Fibroblast of lung (primary cell): ENCODE measurements around the gene BTG4. TPM values are rescaled to one million over a fixed set of nuclear protein-coding genes. Genes with fewer than 3 reads are reported as not detected.

Source experiments
- DNase-seq, 2 donors: peaks; one replicate each; pipeline versions ENCODE4 v3.0.0 to v3.0.0-alpha.2; 2010; ENCODE audit warnings: low read depth in 2 of 2
- H2AFZ ChIP-seq: 2 replicates; pipeline ENCODE4 v1.5.1; 2012; ENCODE audit warnings: low read length, control low read depth, inconsistent platforms
- H3K27ac ChIP-seq: 2 replicates; pipeline ENCODE4 v1.5.1; 2011; ENCODE audit warnings: low read length, control low read depth; ENCODE audit not compliant: insufficient read depth
- H3K27me3 ChIP-seq: 2 replicates; pipeline ENCODE4 v1.5.1; 2011; ENCODE audit warnings: mild to moderate bottlenecking, low read length; ENCODE audit not compliant: control insufficient read depth, insufficient read depth
- H3K36me3 ChIP-seq: 2 replicates; pipeline ENCODE4 v1.5.1; 2011; ENCODE audit warnings: low read length; ENCODE audit not compliant: control insufficient read depth, insufficient read depth
- H3K4me1 ChIP-seq: 2 replicates; pipeline ENCODE4 v1.5.1; 2011; ENCODE audit warnings: low read length; ENCODE audit not compliant: control insufficient read depth, insufficient read depth; ENCODE audit errors: extremely low read depth
- H3K4me2 ChIP-seq: 2 replicates; pipeline ENCODE4 v1.5.1; 2011; ENCODE audit warnings: low read length, control low read depth; ENCODE audit not compliant: insufficient read depth; ENCODE audit errors: extremely low read depth
- H3K4me3 ChIP-seq, 4 experiments: fragments of 200-600 bp in 1 of 4; sonication (generic) in 1 of 4; replicated peaks in 1 of 4; 2 replicates each; pipeline ENCODE4 v1.5.1; 2011 to 2016; ENCODE audit warnings: low read length in 4 of 4, low read depth in 3 of 4, mild to moderate bottlenecking in 3 of 4, control low read depth in 2 of 4, inconsistent platforms in 1 of 4, mixed read lengths in 1 of 4; ENCODE audit not compliant: insufficient read depth in 1 of 4; ENCODE audit errors: control extremely low read depth in 1 of 4
- H3K79me2 ChIP-seq: 2 replicates; pipeline ENCODE4 v1.5.1; 2012; ENCODE audit warnings: mild to moderate bottlenecking, low read length, inconsistent platforms; ENCODE audit not compliant: control insufficient read depth, insufficient read depth
- H3K9ac ChIP-seq: 2 replicates; pipeline ENCODE4 v1.5.1; 2011; ENCODE audit warnings: mild to moderate bottlenecking, low read length, control low read depth; ENCODE audit not compliant: insufficient read depth
- H3K9me3 ChIP-seq: 2 replicates; pipeline ENCODE4 v1.5.1; 2012; ENCODE audit warnings: low read depth, low read length; ENCODE audit not compliant: control insufficient read depth, insufficient read depth
- H4K20me1 ChIP-seq: 2 replicates; pipeline ENCODE4 v1.5.1; 2011; ENCODE audit warnings: low read length; ENCODE audit not compliant: control insufficient read depth, insufficient read depth; ENCODE audit errors: extremely low read depth
- EZH2 ChIP-seq: IDR thresholded peaks from 2 replicates; pipeline ENCODE4 v1.5.1; 2012; ENCODE audit warnings: low read length, control low read depth, mild to moderate bottlenecking; ENCODE audit errors: missing control alignments
- polyA plus RNA-seq, 2 donors: library from polyadenylated mRNA; depleted of rRNA in 1 of 2; stranded (reverse) in 1 of 2; unstranded in 1 of 2; fragments of >200 nt; gene quantifications; 2 replicates each; pipeline ENCODE4 v1.2.1, GENCODE V29; 2011 to 2012; ENCODE audit warnings: missing spikeins in 1 of 2
- total RNA-seq: library from RNA; depleted of rRNA; stranded (reverse); fragments of >200 nt; gene quantifications from 2 replicates; pipeline ENCODE4 v1.2.1, GENCODE V29; 2014
- TF ChIP-seq, protein P1 (sequence below), 2 donors: IDR thresholded peaks in 1 of 2; conservative IDR thresholded peaks in 1 of 2; 1 replicate in 1 of 2; 2 replicates in 1 of 2; pipeline ENCODE4 v1.5.1; 2011 to 2012; ENCODE audit warnings: low read length in 2 of 2, control low read depth in 1 of 2, inconsistent platforms in 1 of 2, low read depth in 1 of 2, mild to moderate bottlenecking in 1 of 2

Gene BTG4
- total and polyA plus RNA-seq, 2 donors (not counting 1 experiment from before 2014, with no cell fraction given), result 0.08 to 0.33 TPM

DNA sequence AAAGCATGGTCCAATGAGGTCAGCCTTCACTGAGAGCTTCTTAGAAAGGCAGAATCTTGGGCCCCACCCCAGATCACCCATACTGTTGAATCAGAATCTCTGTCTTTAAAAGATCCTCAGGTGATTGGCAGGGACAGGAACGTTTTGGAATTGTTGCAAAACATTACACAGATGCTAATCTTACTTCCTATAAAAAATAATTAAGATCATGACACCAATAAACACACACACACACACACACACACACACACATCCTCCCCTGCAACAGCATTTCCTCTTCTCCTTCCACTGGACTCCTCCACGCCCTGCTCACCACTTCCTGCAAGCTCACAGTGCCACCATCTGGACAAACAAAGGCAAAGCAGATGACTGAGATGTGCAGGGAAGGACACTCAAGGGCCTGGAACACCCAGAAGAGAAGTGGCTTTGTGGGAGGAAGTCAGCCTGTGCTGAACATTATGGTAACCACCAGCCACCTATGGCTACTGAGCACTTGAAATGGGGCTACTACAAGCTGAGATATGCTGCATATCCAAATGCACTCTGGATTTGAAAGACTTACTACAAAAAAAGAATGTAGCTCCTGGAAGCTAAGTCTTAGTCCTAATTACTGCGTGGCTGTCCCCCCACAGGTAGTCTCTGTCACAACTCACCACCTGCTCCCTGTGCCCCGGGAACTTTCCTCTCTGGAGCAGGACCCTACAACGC lies 65.6 kb downstream of the BTG4 start:
- H3K27ac ChIP-seq, result no peak overlapping the region
- H3K79me2 ChIP-seq, result no peaks in the 10 kb centered on the region
- H2AFZ ChIP-seq, result no peak overlapping the region
- H3K4me3 ChIP-seq, result no peak overlapping the region
- H4K20me1 ChIP-seq, result no peaks in the 10 kb centered on the region
- H3K4me2 ChIP-seq, result no peak overlapping the region
- H3K4me1 ChIP-seq, result no peaks in the 10 kb centered on the region
- no peaks in the 10 kb centered on the region for H3K9me3 ChIP-seq
- DNase-seq, result peak; percentile 89 to 93
- no peak overlapping the region for H3K9ac ChIP-seq
- no peaks in the 10 kb centered on the region for H3K36me3 ChIP-seq
- TF ChIP-seq EZH2, result no peak
- TF ChIP-seq, protein P1, sequence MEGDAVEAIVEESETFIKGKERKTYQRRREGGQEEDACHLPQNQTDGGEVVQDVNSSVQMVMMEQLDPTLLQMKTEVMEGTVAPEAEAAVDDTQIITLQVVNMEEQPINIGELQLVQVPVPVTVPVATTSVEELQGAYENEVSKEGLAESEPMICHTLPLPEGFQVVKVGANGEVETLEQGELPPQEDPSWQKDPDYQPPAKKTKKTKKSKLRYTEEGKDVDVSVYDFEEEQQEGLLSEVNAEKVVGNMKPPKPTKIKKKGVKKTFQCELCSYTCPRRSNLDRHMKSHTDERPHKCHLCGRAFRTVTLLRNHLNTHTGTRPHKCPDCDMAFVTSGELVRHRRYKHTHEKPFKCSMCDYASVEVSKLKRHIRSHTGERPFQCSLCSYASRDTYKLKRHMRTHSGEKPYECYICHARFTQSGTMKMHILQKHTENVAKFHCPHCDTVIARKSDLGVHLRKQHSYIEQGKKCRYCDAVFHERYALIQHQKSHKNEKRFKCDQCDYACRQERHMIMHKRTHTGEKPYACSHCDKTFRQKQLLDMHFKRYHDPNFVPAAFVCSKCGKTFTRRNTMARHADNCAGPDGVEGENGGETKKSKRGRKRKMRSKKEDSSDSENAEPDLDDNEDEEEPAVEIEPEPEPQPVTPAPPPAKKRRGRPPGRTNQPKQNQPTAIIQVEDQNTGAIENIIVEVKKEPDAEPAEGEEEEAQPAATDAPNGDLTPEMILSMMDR (conservative IDR thresholded peaks at IDR 0.05 in 1 of 2, IDR thresholded peaks at IDR 0.05 in 1 of 2; ENCODE audit: low read depth in 1 of 2, low read length in 2 of 2), result peak; percentile 93 to 96
- H3K27me3 ChIP-seq, result no peaks in the 10 kb centered on the region

DNA sequence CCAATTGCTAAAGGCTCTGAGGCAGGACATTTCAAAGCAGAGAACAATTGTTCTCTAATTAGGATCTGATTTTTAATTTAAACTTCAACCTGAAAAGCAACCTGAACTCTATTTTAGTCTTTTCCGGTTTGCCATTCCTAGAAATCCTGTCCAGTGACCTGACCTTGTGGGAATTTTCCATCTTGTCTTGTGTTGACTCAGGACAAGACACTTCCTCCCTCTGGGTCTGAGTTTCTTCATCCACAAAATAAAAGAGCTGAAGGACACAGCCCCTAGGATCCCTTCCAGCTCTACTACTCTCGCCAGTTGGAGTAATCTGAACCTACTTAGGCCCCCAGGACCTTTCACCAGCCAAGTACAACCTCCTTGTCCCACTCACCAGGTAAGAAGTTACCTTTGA lies 66.6 kb downstream of the BTG4 start:
- Histone ChIP-seq H3K9me3 (no peaks in the 10 kb centered on the region), H3K27me3 (no peaks in the 10 kb centered on the region), H3K36me3 (no peaks in the 10 kb centered on the region), H3K4me3 (no peak overlapping the region), H3K79me2 (no peaks in the 10 kb centered on the region), H3K27ac (no peak overlapping the region), H2AFZ (no peak overlapping the region), H3K9ac (no peak overlapping the region), H4K20me1 (no peaks in the 10 kb centered on the region), H3K4me2 (no peak overlapping the region), H3K4me1 (peaks cover 3% of the 10 kb centered on the region)
- DNase-seq, result no peak
- TF ChIP-seq EZH2, result no peak
- TF ChIP-seq, protein P1 (conservative IDR thresholded peaks at IDR 0.05 in 1 of 2, IDR thresholded peaks at IDR 0.05 in 1 of 2; ENCODE audit: low read depth in 1 of 2, low read length in 2 of 2), result no peak

Other genes starting within 250 kb of the BTG4 start
- 0.17 and 0.26 TPM in 2 replicates for gene POU2AF3, start 213.8 kb downstream of the BTG4 start, total RNA-seq
- gene POU2AF3, start 213.8 kb downstream of the BTG4 start, polyA plus RNA-seq, result 0.07 TPM in 1 of 2 replicates, not detected in the other
- gene POU2AF1, start 133.1 kb downstream of the BTG4 start, total RNA-seq, result 0.17 TPM in 1 of 2 replicates, not detected in the other
- not detected in 2 replicates for gene POU2AF1, start 133.1 kb downstream of the BTG4 start, polyA plus RNA-seq
- not detected in 2 replicates for gene HOATZ, start 2.4 kb upstream of the BTG4 start, total RNA-seq
- not detected in 2 replicates for gene HOATZ, start 2.4 kb upstream of the BTG4 start, polyA plus RNA-seq
- 55.7 and 117 TPM in 2 replicates for gene LAYN, start 28.3 kb upstream of the BTG4 start, total RNA-seq
- 94.0 and 140 TPM in 2 replicates for gene LAYN, start 28.3 kb upstream of the BTG4 start, polyA plus RNA-seq
- gene SIK2, start 90.1 kb upstream of the BTG4 start, total RNA-seq, result 11.0 and 16.3 TPM in 2 replicates
- 19.3 and 20.1 TPM in 2 replicates for gene SIK2, start 90.1 kb upstream of the BTG4 start, polyA plus RNA-seq